Activated T-cell treated with anti-CD3 and anti-CD28 coated beads, Interleukin-2, amount 50 U/mL, for 24 hours (primary cell): ENCODE measurements around the gene PNPLA8.
"Not testable (repeated sequence)": the region's sequence is repeated elsewhere in the genome, so short reads cannot be mapped to it uniquely, and the experiment has no call there.

Experiments
- DNase-seq: peaks from one replicate; pipeline ENCODE4 v3.0.0-alpha.2; 2020
- H3K27ac Mint-ChIP-seq: 2 replicates; pipeline ENCODE4 v1.8.0; 2020; ENCODE audit warnings: mild to moderate bottlenecking, mixed read lengths
- H3K27me3 Mint-ChIP-seq: 2 replicates; pipeline ENCODE4 v1.8.0; 2020; ENCODE audit warnings: mixed read lengths
- H3K36me3 Mint-ChIP-seq: 2 replicates; pipeline ENCODE4 v1.8.0; 2020; ENCODE audit warnings: low read depth, mixed read lengths
- H3K4me1 Mint-ChIP-seq: 2 replicates; pipeline ENCODE4 v1.8.0; 2020; ENCODE audit warnings: low read depth, mixed read lengths
- H3K4me3 Mint-ChIP-seq: 2 replicates; pipeline ENCODE4 v1.8.0; 2020; ENCODE audit warnings: mild to moderate bottlenecking, moderate library complexity, mixed read lengths
- H3K9me3 Mint-ChIP-seq: 2 replicates; pipeline ENCODE4 v1.8.0; 2020; ENCODE audit warnings: mixed read lengths

PNPLA8 gene, protein sequence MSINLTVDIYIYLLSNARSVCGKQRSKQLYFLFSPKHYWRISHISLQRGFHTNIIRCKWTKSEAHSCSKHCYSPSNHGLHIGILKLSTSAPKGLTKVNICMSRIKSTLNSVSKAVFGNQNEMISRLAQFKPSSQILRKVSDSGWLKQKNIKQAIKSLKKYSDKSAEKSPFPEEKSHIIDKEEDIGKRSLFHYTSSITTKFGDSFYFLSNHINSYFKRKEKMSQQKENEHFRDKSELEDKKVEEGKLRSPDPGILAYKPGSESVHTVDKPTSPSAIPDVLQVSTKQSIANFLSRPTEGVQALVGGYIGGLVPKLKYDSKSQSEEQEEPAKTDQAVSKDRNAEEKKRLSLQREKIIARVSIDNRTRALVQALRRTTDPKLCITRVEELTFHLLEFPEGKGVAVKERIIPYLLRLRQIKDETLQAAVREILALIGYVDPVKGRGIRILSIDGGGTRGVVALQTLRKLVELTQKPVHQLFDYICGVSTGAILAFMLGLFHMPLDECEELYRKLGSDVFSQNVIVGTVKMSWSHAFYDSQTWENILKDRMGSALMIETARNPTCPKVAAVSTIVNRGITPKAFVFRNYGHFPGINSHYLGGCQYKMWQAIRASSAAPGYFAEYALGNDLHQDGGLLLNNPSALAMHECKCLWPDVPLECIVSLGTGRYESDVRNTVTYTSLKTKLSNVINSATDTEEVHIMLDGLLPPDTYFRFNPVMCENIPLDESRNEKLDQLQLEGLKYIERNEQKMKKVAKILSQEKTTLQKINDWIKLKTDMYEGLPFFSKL

DNA sequence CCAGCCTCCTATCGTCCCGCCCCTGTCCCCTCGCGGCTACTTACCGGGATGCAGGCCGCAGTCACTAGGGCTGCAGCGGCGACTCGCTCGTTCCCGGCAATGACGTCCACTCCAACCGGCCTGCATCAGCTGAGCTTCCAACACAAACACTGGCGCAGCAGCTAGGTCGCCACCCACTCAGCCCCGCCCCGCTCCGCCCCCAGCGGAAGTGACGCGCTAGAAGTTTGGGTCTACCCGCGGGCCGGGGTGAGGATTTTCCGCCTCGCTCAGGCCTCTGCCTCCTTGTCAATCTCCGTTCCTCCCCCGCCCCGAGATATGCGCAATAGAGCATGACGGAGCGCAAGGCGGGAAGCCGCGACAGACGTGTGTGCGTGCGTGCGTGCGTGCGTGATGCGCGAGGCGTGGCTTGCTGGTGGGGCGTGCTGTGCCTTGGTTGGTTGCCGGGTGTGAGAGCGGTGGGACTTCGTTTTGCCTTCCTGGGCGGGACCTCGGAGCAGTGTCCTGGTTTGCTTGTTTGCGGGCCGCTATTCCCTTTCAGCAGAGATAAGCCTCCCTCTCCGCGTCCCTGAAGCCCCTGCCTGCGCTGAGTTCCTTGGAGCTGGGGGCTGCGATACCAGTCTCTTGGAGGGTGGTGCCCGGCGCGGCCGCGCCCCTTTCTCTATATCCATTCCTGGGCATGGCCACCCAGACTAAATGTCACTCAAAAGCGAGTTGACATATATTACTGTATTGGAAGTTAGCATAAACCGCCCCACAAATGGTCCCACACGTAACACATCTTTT is at the start of gene PNPLA8:
PNPLA8 (minus strand) TSS at position 151 of the 783 bp plus-strand sequence. CDS start 10,644 bp downstream, outside the sequence.
- H3K9me3 Mint-ChIP-seq: no peaks in the 10 kb centered on the region
- H3K4me3 Mint-ChIP-seq: peak within 1 kb of the TSS; percentile 96
- H3K4me1 Mint-ChIP-seq: peaks cover 43% of the 10 kb centered on the region

DNA sequence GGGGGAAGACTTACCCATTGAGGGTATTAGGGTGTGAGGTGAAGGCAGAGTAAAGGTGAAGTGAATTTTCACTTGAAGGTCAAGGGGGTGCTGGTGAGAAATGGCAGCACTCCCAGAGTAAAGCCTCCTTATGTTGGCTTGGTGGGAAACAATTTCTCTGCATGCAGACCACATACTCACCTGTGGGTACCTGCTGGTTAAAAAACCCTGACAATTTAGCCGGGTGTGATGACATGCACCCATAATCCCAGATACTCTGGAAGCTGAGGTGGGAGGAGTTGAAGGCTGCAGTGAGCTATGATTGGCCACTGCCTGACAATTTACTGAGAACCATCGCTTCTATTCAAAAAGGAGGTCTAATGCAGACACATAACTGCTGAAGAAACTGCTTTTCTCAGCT is 49.2 kb upstream of the PNPLA8 start:
- Mint-ChIP-seq H3K9me3 (peaks cover 5% of the 10 kb centered on the region), H3K27me3 (no peaks in the 10 kb centered on the region), H3K36me3 (peaks cover 87% of the 10 kb centered on the region), H3K4me3 (no peak overlapping the region), H3K27ac (no peak overlapping the region), H3K4me1 (peaks cover 44% of the 10 kb centered on the region)
- no peak for DNase-seq

More for the DNA sequence above, at the start of gene PNPLA8:
- peak within 1 kb of the TSS; percentile 100 for H3K27ac Mint-ChIP-seq
- peaks cover 22% of the 10 kb centered on the region for H3K36me3 Mint-ChIP-seq
- no peaks in the 10 kb centered on the region for H3K27me3 Mint-ChIP-seq
- peak; percentile 100 for DNase-seq

DNA sequence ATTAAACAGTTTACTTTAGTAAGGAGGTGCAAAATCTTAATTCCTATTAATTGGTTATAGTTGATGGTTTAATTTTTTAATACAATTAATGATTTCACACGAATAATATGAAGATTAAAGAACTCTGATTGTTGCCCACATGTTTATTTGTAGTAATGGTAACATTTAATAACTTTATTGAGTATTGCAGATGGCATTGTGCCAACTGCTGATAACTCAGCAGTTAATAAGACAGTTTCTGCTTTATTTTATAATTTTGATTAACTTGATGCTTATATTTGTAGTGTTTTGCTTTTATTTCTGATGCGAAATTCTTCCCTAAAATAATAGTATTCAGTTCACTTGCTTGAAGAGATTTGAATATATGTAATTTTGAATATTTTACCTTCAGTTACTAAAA is 46.5 kb upstream of the PNPLA8 start:
- H3K27me3 Mint-ChIP-seq: no peaks in the 10 kb centered on the region
- H3K27ac Mint-ChIP-seq: no peak overlapping the region
- no peak for DNase-seq
- H3K9me3 Mint-ChIP-seq: no peaks in the 10 kb centered on the region
- peaks cover 56% of the 10 kb centered on the region for H3K4me1 Mint-ChIP-seq
- no peak overlapping the region for H3K4me3 Mint-ChIP-seq
- H3K36me3 Mint-ChIP-seq: peaks cover 84% of the 10 kb centered on the region

DNA sequence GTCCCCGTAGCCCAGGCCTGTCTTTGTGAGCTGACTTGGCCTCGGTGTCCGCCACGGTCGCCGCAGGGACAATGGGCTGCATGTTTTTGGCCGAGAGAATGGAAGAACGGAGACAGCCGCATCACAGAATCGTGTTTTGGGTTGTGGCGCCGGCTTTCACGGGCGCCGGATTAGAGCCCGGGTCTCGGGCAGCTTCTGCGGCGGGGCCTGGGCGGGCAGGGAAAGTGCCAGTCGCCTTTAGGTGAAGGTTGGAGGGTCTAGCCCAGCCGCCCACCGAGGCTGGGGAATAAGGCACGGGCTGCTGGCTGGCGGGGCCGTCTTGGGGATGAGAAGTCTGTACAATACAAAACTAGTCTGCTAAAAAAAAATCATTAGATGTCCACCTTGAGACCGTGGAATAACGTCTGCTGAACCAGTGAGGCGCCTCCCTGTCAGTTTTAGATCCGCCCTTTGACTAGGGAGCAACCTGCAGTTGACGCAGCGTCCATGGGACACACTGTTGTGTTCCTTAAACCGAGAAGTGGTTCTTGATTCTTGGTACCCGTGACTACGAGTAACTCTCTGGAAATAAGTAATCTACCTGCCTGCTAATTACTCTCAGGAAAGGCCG is 44.3 kb upstream of the PNPLA8 start:
- peaks cover 57% of the 10 kb centered on the region for H3K4me1 Mint-ChIP-seq
- peak overlapping the region; percentile 98 for H3K4me3 Mint-ChIP-seq
- peak overlapping the region; percentile 100 for H3K27ac Mint-ChIP-seq
- peaks cover 2% of the 10 kb centered on the region for H3K9me3 Mint-ChIP-seq
- DNase-seq: peak; percentile 61
- peaks cover 83% of the 10 kb centered on the region for H3K36me3 Mint-ChIP-seq
- no peaks in the 10 kb centered on the region for H3K27me3 Mint-ChIP-seq

DNA sequence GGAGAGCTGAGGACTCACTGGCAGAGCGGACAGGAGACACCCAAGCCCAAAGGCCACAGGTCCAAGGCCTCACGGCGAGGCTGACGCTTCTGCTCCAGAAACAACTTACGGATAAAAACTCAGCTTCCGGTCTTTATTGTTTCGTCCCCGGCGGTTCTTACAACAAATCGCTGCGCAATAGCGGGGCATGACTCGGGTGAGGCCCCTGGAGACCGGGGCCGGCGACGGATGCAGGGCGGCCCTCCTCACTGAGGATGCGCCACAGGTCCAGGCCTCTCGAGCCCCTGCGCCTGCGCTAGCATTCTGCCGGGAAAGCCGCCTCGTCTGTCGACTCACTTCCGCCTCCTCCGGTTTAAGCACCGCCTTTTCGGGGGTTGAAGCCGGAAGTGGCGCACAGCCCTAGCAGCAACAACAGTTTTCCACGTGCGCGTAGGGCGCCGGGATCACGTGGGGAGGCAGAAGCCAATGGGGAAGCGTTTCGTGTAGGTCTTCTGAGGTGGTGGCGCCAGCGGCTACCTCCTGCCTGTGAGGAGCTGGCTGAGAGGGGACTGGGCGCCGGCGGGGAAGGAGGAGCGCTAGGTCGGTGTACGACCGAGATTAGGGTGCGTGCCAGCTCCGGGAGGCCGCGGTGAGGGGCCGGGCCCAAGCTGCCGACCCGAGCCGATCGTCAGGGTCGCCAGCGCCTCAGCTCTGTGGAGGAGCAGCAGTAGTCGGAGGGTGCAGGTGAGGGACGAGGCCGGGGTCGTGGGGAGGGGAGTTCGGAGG is 43.6 kb upstream of the PNPLA8 start, which contains the start of the genes DNAJB9 and THAP5:
DNAJB9 (plus strand) TSS at position 494 of the 765 bp plus-strand sequence. CDS start 1,853 bp downstream, outside the sequence.
THAP5 (minus strand) TSS at position 326 of the 765 bp plus-strand sequence; CDS start at position 189, 137 bp downstream.
- Mint-ChIP-seq H3K4me3 (peak within 1 kb of the TSS; percentile 98), H3K27ac (peak within 1 kb of the TSS; percentile 100), H3K4me1 (peaks cover 55% of the 10 kb centered on the region), H3K27me3 (no peaks in the 10 kb centered on the region), H3K36me3 (peaks cover 83% of the 10 kb centered on the region), H3K9me3 (peaks cover 2% of the 10 kb centered on the region)
- peak; percentile 98 for DNase-seq

DNA sequence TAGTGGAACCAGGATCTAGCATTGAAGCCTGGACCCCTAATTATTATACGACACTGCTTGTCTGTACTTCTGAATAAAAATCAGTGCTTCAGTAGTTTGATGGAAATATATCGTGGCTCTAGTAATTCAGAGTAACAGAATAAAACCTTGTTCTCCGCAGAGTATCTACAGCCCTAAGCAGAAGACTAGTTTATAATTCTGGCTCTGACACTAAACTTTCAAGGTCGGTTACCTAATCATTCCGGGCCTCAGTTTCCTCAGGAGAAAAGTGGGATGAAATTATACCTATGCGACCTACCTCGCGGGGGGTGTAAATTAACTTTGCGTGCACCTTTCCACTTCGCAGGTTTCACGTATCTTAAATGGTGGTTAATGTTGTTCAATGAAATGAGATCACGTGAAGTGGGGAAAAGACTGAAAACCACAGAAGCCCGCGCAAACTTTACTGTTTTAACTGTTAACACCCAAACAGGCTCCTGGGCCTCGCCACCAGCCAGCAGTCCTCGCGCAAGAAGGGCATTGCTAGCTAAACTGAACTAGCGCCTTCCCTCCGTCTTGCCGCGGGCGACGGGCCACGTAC is 43.0 kb upstream of the PNPLA8 start:
- H3K9me3 Mint-ChIP-seq: peaks cover 2% of the 10 kb centered on the region
- H3K4me1 Mint-ChIP-seq: peaks cover 49% of the 10 kb centered on the region
- H3K27ac Mint-ChIP-seq: peak overlapping the region; percentile 100
- H3K4me3 Mint-ChIP-seq: peak overlapping the region; percentile 98
- no peaks in the 10 kb centered on the region for H3K27me3 Mint-ChIP-seq
- DNase-seq: no peak
- peaks cover 83% of the 10 kb centered on the region for H3K36me3 Mint-ChIP-seq

DNA sequence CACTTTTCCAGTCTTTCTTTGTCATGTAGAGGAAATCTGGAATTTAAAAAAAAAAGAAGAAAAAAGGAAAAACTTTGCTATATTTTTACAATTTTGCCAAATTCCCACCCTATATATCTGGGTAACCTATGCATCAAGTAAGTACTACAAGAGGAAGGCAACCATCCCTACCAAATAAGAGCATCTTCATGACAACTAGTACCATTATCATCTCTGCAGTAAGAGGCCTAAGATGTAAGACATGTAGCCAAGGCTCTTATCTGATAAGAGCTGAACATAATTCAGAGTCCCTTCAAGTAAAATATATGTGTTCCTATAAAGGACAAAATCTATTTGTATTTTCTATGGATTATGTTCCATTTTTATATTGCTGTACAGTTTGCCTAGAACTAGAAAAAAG is 40.1 kb upstream of the PNPLA8 start:
- Mint-ChIP-seq H3K4me3 (no peak overlapping the region), H3K4me1 (peaks cover 29% of the 10 kb centered on the region), H3K27ac (no peak overlapping the region), H3K36me3 (peaks cover 80% of the 10 kb centered on the region), H3K9me3 (peaks cover 6% of the 10 kb centered on the region), H3K27me3 (no peaks in the 10 kb centered on the region)
- no peak for DNase-seq

DNA sequence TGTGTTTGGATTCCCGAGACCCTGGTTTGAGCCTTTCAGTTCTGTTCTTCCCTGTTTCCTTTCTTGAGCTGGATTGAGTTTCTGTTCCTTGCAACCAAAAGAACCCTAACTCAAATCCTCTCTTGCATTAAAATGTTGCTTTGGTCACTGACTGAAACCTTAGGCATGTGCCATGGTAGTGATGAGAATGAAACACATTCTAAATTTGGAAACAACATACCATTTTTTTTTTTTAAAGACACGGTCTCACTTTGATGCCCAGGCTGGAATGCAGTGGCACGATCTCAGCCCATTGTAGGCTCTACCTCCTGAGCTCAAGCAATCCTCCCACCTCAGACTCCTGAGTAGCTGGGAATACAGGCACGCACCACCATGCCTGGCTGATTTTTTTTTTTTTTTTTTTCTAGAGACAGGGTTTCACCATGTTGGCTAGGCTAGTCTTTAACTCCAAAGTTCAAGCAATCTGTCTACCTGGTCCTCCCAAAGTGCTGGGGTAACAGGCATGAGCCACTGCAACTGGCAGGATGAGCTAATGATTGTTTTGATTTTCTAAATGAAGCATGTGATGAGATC is 35.2 kb upstream of the PNPLA8 start:
- Mint-ChIP-seq H3K9me3 (peaks cover 28% of the 10 kb centered on the region), H3K27ac (no peak overlapping the region), H3K4me3 (no peak overlapping the region), H3K27me3 (no peaks in the 10 kb centered on the region), H3K4me1 (peaks cover 7% of the 10 kb centered on the region), H3K36me3 (peaks cover 69% of the 10 kb centered on the region)
- DNase-seq: no peak

DNA sequence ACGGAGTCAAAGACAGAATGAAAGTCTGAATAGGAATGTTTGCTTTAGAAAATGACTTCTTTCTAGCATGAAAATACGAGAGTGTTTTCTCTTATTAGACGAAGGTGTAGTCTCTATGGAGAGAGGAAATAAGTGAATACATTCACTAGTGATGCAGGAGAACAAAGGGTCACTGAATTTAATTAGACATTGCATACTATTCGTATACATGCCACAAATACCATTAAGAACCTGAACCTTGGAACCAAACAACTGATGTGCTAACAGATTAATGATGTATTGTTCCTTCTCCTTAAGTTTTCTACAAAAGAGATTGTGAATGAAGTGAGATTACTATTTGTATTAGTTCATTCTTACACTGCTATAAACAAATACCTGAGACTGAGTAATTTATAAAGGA is 33.3 kb upstream of the PNPLA8 start:
- Mint-ChIP-seq H3K36me3 (peaks cover 55% of the 10 kb centered on the region), H3K4me1 (peaks cover 1% of the 10 kb centered on the region), H3K4me3 (no peak overlapping the region), H3K9me3 (peaks cover 30% of the 10 kb centered on the region), H3K27me3 (no peaks in the 10 kb centered on the region), H3K27ac (no peak overlapping the region)
- no peak for DNase-seq

DNA sequence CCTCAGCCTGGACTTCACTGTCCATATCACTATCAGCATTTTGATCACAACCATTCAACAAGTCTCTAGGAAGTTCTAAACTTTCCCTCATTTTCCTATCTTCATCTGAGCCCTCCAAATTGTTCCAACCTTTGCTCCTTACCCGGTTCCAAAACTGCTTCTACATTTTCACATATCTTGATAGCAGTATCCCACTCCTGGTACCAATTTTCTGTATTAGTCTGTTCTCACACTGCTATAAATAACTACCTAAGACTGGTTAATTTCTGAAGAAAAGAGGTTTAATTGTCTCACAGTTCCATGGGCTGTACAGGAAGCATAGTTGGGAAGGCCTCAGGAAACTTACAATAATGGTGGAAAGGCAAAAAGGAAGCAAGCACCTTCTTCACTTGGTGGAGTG is 31.7 kb upstream of the PNPLA8 start:
- Mint-ChIP-seq H3K27me3 (no peaks in the 10 kb centered on the region), H3K4me3 (no peak overlapping the region), H3K4me1 (peaks cover 1% of the 10 kb centered on the region), H3K9me3 (peaks cover 30% of the 10 kb centered on the region), H3K36me3 (peaks cover 48% of the 10 kb centered on the region), H3K27ac (no peak overlapping the region)
- DNase-seq: no peak

DNA sequence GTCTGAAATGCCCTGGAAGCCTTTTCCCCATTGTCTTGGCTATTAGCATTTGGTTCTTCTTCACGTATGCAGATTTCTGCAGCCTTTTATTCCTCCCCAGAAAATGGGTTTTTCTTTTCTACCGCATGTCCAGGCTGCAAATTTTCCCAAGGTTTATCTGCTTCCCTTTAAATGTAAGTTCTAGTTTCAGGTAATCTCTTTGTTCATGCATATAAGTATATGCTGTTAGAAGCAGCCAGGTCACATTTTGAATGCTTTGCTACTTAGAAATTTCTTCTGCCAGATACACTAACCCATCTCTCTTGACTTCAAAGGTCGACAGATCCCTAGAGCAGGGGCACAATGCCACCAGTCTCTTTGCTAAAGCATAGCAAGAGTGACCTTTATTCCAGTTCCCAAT is 31.3 kb upstream of the PNPLA8 start:
- Mint-ChIP-seq H3K27ac (no peak overlapping the region), H3K36me3 (peaks cover 43% of the 10 kb centered on the region), H3K9me3 (peaks cover 30% of the 10 kb centered on the region), H3K4me3 (no peak overlapping the region), H3K4me1 (peaks cover 1% of the 10 kb centered on the region), H3K27me3 (no peaks in the 10 kb centered on the region)
- DNase-seq: no peak

DNA sequence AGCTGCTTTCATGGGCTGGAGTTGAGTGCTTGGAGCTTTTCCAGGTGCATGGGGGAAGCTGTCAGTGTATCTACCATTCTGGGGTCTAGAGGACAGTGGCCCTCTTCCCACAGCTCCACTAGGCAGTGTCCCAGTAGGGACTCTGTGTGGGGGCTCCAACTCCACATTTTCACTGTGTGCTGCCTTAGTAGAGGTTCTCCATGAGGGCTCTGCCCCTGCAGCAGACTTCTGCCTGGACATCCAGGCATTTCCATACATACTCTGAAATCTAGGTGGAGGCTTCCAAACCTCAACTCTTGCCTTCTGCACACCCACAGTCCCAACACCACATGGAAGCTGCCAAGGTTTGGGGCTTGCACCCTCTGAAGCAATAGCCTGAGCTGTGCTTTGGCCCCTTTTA is 30.7 kb upstream of the PNPLA8 start:
- not testable (repeated sequence) for H3K4me1 Mint-ChIP-seq, H3K4me3 Mint-ChIP-seq, DNase-seq, H3K27ac Mint-ChIP-seq, H3K27me3 Mint-ChIP-seq
- H3K9me3 Mint-ChIP-seq: peaks cover 30% of the 10 kb centered on the region
- peaks cover 41% of the 10 kb centered on the region for H3K36me3 Mint-ChIP-seq
